ENCODE measurements around the gene CACNA1A. TPM values are rescaled to one million over a fixed set of nuclear protein-coding genes. Genes with fewer than 3 reads are reported as not detected.

The CACNA1A gene
- polyA plus RNA-seq, 3 donors: 0.08 to 0.09 TPM; not detected in 1

GRCh38 chr19:13267131-13267530, 239.1 kb downstream of the CACNA1A start:
- H3K27me3 ChIP-seq (ENCODE audit: control insufficient read depth in 2 of 2, insufficient read depth in 2 of 2, low read length in 2 of 2): no peaks in the 10 kb centered on the region
- no peak overlapping the region for H3K4me3 Mint-ChIP-seq
- H3K79me2 ChIP-seq (ENCODE audit: insufficient read depth, low read length): no peaks in the 10 kb centered on the region
- peaks cover 2% of the 10 kb centered on the region for H3K4me1 Mint-ChIP-seq
- H4K20me1 ChIP-seq (ENCODE audit: insufficient read depth, low read length): no peaks in the 10 kb centered on the region
- H3K36me3 ChIP-seq (replicated peaks in 1 of 2; ENCODE audit: control insufficient read depth in 1 of 2, insufficient read depth in 2 of 2, low read length in 2 of 2): no peaks in the 10 kb centered on the region
- H3K9me3 Mint-ChIP-seq: peaks cover 0 to 19% (median 10%) of the 10 kb centered on the region in 7 donors
- intact Hi-C loops (cut with micrococcal nuclease): loop anchor here in 1 of 2 donors (10.0 kb wide), 1 partner anchor 292 kb away; no protein-coding TSS in a partner anchor
- H3K4me3 ChIP-seq (replicated peaks in 1 of 3; ENCODE audit: low read depth in 2 of 3, low read length in 3 of 3): no peak overlapping the region
- no peak overlapping the region for H3K9ac ChIP-seq (ENCODE audit: insufficient read depth, low read length, poor library complexity, severe bottlenecking)
- peak overlapping the region in 1 of 7 donors; percentile 35 for H3K27ac Mint-ChIP-seq
- 99% methylated on average over 13 of the region's 15 CpGs for WGBS (ENCODE audit: insufficient coverage)
- peaks cover 0 to 2% of the 10 kb centered on the region in 2 donors for H3K9me3 ChIP-seq (replicated peaks in 1 of 2; ENCODE audit: control insufficient read depth in 1 of 2, insufficient read depth in 1 of 2, low read length in 2 of 2)
- peaks cover 0 to 14% (median 3%) of the 10 kb centered on the region in 3 donors for H3K27me3 Mint-ChIP-seq (ENCODE audit: low read depth in 3 of 3)
- H3K36me3 Mint-ChIP-seq: no peaks in the 10 kb centered on the region
- H3K4me1 ChIP-seq (ENCODE audit: control insufficient read depth in 1 of 2, insufficient read depth in 2 of 2, low read length in 2 of 2): peaks cover 1 to 3% of the 10 kb centered on the region in 2 donors
- no peak overlapping the region for H2AFZ ChIP-seq (ENCODE audit: insufficient read depth, low read depth, low read length, poor library complexity, severe bottlenecking)
- no peak overlapping the region for H3K4me2 ChIP-seq (replicated peaks; ENCODE audit: extremely low read depth, low read length, poor library complexity, severe bottlenecking)
- DNase-seq: no peak
- no peak overlapping the region for H3K27ac ChIP-seq (ENCODE audit: low read depth in 1 of 2, low read length in 2 of 2)
- TF ChIP-seq CTCF (IDR thresholded peaks at IDR 0.05): no peak

- Mint-ChIP-seq H3K36me3 (no peaks in the 10 kb centered on the region), H3K4me1 (peaks cover 17% of the 10 kb centered on the region), H3K27me3 (ENCODE audit: low read depth in 3 of 3) (peaks cover 3 to 12% (median 4%) of the 10 kb centered on the region in 3 donors), H3K27ac (no peak overlapping the region), H3K9me3 (no peaks in the 10 kb centered on the region), H3K4me3 (no peak overlapping the region)
- intact Hi-C loops (cut with micrococcal nuclease): loop anchor here (5.0 to 10.0 kb wide), 3 partner anchors 55 to 288 kb away; no protein-coding TSS in a partner anchor
- no peaks in the 10 kb centered on the region for H3K9me3 ChIP-seq (replicated peaks in 1 of 2; ENCODE audit: control insufficient read depth in 1 of 2, insufficient read depth in 1 of 2, low read length in 2 of 2)
- H3K27ac ChIP-seq (ENCODE audit: low read depth in 1 of 2, low read length in 2 of 2): no peak overlapping the region
- peak; percentile 67 for TF ChIP-seq CTCF (IDR thresholded peaks at IDR 0.05)
- no peak overlapping the region for H2AFZ ChIP-seq (ENCODE audit: insufficient read depth, low read depth, low read length, poor library complexity, severe bottlenecking)
- 76% methylated on average over 5 of the region's 8 CpGs for WGBS (ENCODE audit: insufficient coverage)
- peak; percentile 20 to 57 (median 36) for DNase-seq
- no peaks in the 10 kb centered on the region for H3K36me3 ChIP-seq (replicated peaks in 1 of 2; ENCODE audit: control insufficient read depth in 1 of 2, insufficient read depth in 2 of 2, low read length in 2 of 2)
- H3K9ac ChIP-seq (ENCODE audit: insufficient read depth, low read length, poor library complexity, severe bottlenecking): no peak overlapping the region
- H3K4me3 ChIP-seq (replicated peaks in 1 of 3; ENCODE audit: low read depth in 2 of 3, low read length in 3 of 3): no peak overlapping the region
- no peak overlapping the region for H3K4me2 ChIP-seq (replicated peaks; ENCODE audit: extremely low read depth, low read length, poor library complexity, severe bottlenecking)
- no peaks in the 10 kb centered on the region for H3K79me2 ChIP-seq (ENCODE audit: insufficient read depth, low read length)
- H3K4me1 ChIP-seq (ENCODE audit: control insufficient read depth in 1 of 2, insufficient read depth in 2 of 2, low read length in 2 of 2): peaks cover 18 to 22% of the 10 kb centered on the region in 2 donors
- H4K20me1 ChIP-seq (ENCODE audit: insufficient read depth, low read length): no peaks in the 10 kb centered on the region
- H3K27me3 ChIP-seq (ENCODE audit: control insufficient read depth in 2 of 2, insufficient read depth in 2 of 2, low read length in 2 of 2): peaks cover 0 to 2% of the 10 kb centered on the region in 2 donors
Observed at GRCh38 chr19:13262450-13262849, 243.8 kb downstream of the CACNA1A start.

Measured in CD14-positive monocyte (primary cell).